ENCODE results near the gene ZDHHC8. TPM values are rescaled to one million over a fixed set of nuclear protein-coding genes. Genes with fewer than 3 reads are reported as not detected.

ZDHHC8 gene
- total RNA-seq, 1 donor from 2014 or later, result 39.2 TPM

DNA sequence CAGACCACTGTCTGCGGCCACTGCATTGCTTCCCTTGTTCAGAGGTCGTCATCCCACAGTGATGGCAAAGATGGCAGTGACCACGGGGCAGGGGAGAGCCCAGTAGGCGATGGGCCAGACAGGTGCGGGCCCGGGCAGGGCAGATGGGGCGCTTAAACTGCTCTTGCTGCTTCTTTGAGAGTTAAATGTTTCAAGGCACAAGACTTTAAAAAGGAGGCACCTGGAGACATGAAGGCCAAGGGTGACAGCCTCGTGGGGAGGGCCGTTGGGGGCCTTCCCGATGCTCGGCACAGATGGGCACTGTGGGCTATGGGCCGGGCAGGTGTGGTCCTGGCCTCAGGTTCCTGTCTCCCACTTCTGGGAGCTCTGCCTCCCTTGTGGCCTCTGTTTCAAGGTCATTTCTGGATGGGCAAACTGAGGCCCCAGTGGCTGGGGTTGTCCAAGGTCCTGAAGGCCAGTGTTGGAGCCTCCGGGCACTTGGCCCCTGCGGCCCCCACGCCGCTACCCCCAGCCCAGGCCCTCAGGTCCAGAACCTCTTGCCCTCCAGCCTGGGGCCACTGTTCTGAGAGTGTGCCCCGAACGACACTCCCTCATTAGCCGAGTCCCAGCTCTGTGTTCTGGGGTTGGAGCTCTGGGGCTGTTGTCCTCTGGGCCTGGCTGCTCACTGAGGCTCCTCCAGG lies 36.2 kb downstream of the ZDHHC8 start:
- intact Hi-C loops (cut with DNase I), result no loop called here
- DNase-seq (no peak), ATAC-seq (ENCODE audit: poor library complexity) (no peak)

DNA sequence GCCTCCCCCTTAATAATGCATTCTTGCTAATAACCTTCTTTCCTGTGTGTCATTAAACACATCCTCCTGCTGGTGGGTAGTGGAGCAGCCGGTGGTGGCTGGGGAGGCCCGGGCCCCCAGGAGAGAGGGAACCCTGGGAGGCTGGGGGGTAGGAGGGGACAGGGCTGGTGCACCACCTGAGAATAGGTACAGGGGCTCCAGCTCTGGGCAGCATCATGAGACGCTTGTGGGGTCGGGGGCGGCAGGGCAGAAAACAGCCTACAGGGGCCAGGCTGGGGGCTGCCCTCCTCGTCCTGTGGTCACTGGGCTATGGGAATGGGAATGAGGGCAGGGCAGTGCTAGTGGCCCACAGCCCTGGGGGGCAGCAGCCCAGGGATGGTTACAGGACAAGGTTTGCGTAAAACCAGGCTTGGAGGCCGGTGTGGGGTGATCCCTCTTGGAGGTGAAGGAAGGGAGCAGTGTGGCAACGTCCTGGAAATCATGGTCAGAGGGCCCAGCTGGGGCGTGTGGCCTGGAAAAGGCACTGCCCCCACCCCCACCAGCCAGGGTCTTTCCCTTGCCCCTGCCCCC lies 37.7 kb downstream of the ZDHHC8 start:
- no peak for DNase-seq
- no peak for ATAC-seq (ENCODE audit: poor library complexity)
- intact Hi-C loops (cut with DNase I), result no loop called here

DNA sequence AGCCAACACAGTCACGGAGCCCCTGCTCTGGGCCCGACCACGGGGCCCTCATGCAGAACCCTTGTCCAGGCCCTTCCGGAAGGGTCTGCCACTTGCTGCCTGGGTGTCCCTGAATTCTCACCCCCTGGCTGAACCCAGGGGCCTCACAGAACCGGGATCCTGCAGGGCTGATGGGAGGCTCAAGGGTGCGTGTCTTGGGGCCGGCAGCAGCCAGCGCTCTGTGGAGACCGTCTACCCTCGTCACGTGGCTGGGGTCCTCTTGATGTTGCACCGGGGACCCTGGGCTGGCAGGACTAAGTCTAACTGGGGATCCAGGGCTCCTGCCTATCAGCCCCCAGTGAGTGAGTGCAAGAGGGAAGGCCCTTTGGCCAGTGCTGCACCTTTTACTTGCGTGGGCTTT lies 38.6 kb downstream of the ZDHHC8 start:
- no peak for DNase-seq
- ATAC-seq (ENCODE audit: poor library complexity), result no peak
- intact Hi-C loops (cut with DNase I), result no loop called here

DNA sequence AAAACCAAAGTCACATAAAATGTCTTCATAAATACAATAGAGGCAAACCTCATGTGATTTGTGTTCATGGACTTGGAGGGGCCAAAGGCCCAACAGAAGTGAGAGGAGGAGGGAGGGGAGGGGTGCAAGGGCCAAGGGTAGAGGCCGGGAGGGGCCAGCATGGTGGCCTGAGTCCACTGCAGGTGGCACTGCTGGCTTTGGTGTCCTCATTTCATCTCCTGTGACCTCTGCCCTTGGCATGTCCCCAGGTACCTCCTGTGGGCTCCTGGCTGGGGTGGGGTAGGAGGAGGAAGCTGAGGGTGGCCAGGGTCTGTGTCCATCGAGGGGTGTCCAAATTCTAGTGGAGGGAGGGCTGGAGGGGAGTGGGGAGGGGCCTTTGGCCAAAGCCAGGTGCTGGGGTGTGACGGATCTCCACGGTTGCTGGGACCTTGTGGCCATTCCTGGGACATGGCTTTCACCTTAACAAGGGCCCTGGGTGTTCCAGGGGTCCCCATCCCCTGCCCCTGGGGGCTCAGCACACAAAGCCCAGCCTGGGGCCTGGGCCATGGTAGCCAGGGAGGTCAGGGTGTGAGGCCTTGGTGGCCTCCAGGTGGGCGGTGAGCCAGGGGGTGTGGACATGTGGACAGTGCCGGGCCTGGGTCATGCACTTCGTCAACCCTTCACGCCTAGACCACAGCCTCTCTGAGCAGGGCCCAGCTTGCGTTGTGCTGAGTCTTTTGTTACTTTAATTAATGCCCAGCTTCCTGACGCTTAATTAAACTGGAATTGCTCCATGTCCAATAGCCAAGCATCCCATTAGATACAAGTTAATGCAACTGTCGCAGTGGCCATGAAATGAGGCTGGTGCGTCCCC lies 39.9 kb downstream of the ZDHHC8 start:
- DNase-seq (no peak), ATAC-seq (ENCODE audit: poor library complexity) (no peak)
- intact Hi-C loops (cut with DNase I), result no loop called here

DNA sequence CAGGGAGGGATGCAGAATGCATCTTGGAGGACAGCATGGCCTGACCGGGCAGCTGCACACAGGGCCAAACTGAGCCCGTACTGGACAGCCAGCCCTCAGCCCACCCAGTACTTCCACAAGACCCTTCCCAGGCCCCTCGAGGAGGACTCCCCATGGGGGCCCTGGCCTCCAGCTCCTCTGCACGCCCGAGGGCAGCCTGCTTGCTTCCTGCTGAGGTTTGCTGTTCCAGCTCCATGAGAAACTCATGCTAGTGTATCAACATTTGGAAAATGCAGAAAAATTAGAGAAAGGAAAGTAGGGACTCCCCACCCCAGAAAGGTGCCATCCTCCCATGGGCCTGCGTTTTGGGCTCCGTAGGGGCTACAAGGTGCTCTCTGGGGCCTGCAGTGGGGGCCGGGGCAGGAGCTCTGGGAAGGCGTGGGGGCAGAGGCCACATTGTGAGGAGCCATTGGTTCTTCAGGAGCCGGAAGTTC lies 40.6 kb downstream of the ZDHHC8 start:
- DNase-seq (no peak), ATAC-seq (ENCODE audit: poor library complexity) (no peak)
- intact Hi-C loops (cut with DNase I), result no loop called here

DNA sequence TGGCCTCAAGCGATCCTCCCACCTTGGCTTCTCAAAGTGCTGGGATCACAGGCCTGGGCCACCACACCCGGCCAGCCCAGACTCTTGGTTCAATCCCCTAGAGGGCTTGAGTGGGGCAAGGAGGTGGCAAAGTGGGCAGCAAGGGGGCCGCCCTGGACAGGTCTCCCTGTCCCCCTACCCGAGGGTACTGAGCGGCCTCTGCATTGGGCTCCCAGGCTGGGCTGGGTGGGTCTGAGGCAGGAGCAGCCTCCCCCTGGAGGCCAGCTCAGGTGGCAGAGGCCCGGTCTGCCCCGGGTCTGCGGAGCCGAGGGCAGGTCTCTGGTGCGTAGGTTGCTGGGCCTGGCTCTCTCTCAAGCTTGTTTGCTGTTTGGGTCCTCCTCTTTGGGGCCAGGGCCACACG lies 41.6 kb downstream of the ZDHHC8 start:
- DNase-seq, result no peak
- intact Hi-C loops (cut with DNase I), result no loop called here
- ATAC-seq (ENCODE audit: poor library complexity), result no peak

DNA sequence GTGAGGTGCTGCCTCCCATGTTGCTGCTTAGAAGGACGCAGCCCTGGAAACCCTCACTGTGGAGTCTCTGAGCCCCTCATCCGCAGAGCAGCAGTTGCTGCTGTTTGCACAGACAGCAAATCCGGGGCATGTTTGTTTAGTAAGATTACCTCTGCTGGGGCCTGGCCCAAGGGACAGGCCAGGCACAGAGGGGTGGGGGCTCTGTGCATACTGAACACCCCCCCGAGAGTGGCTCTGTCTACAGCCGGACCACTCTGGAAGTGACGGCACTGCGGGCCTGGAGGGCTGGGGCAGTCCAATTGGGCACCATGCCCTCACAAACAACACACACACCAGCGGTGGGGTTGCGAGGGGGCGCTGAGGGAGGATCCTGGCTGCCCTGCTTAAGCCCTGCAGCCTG lies 42.2 kb downstream of the ZDHHC8 start:
- DNase-seq (no peak), ATAC-seq (ENCODE audit: poor library complexity) (no peak)
- intact Hi-C loops (cut with DNase I), result no loop called here

DNA sequence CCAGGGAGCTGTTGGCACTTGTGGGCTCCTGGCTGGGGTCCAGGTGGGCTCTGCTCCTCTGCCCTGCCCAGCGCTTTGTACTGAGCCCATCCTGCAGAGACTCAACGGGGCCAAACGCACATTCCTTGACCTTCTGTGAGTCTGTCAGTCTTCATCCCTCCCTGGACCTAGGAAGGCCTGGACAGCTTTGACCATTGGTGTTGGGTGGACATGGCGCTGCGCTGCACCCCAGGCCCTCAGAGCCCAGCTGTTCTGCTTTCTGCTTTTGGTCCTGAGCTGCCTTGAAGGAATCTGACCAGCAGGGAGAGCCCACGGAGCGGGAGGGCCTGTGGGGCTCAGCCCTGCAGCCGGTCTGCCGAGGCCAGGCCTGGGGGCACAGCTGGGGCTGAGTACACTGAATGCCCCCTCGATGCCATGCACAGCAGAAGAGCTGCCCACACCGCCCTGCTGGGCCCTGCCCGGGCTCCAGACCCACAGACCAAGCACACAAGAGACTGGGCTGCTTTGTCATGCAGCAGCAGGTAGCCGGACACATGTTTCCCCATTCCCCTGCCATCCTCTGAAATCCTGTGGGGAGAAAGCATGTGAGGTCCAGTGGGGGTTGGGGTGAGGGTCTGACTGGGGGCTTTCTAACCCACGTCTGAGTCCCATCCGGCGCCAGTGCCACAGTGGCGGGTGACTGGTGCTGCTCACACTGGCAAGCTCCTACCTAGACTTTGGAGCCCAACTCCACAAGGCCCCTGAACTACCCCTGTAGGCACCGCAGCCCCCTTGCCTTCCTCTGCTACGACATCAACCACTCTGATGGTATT lies 43.4 kb downstream of the ZDHHC8 start:
- ATAC-seq (ENCODE audit: poor library complexity), result peak; percentile 26
- no peak for DNase-seq
- intact Hi-C loops (cut with DNase I), result no loop called here

DNA sequence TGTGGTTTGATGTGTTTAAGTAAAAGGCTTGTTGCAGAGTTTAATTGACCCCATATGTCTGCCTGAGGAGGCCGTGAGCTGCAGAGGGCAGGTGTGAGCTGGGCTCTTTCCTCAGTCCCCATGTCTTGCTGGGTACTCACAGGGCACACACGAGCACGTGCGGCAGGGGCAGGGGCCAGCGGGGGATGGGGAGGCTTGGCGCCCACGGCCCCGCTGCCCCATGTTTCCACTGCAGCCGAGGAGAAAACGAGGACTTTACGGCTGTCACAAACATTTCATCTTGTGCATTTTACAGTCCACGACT lies 43.9 kb downstream of the ZDHHC8 start:
- no peak for ATAC-seq (ENCODE audit: poor library complexity)
- intact Hi-C loops (cut with DNase I), result no loop called here
- DNase-seq, result no peak

DNA sequence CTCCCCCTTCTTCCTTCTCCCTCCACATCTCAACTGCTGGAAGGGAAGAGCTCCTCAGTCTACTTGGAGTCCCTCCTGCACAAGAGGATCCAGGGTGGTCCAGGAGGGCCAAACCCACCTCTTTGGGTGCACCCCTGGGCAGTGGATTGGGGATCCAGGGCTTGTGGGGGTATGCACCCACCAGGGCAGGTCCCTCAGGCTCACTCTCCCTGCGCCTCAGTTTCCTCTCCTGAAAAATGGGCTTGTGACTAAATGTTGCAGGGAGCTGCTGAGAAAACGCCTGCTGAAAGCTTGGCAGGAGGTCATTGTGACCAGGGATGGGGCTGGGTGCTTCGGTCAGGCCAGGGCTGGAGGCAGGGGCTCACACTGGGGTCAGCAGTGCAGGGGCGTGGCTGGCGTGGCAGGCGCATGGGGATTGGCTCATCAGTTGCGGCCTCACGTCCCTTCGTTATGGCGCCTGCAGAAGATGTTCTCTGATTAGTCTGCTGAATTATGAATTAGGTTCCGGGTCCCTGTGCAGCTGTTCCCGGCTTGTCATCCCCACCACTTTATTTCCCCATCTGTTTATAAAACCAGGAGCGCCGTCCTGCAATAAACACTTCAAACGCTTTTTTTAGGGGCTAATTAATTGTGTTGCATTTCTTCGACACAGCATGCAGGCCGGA lies 44.9 kb downstream of the ZDHHC8 start:
- ATAC-seq (ENCODE audit: poor library complexity) (no peak), DNase-seq (no peak)
- intact Hi-C loops (cut with DNase I), result no loop called here

DNA sequence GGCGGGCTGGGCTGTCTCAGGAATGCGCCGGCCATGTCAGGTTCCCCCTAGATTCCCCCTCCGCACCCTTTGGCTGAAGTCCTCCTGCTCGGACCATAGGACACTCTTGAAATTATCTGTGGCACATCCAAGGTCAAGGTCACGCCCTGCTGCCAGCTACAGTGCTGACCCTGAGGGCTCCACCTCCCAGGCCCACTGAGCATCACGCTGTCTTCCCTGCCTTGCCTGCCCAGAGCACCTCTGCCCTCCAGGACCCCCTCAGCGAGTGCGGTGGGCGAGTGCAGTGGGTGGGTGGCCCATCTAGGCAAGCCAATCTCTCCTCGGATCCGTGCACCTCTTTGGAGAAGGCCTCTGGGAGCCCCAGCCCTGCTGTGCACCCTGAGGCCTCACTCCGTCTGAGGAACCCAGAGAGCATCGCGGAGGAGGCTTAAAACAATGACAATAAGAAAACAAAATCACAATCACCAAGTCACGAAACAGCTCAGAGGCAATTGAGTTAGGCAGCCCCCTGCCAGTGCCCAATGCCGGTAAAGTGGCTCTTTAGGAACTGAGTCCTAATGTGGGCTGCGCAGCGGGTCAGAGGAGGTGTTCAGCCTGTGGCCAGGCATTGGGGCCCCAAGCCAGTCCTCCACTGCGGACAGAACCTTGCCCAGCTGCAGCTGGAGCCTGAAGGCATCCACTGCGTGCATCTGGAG lies 45.8 kb downstream of the ZDHHC8 start:
- intact Hi-C loops (cut with DNase I), result no loop called here
- ATAC-seq (ENCODE audit: poor library complexity), result no peak
- no peak for DNase-seq

DNA sequence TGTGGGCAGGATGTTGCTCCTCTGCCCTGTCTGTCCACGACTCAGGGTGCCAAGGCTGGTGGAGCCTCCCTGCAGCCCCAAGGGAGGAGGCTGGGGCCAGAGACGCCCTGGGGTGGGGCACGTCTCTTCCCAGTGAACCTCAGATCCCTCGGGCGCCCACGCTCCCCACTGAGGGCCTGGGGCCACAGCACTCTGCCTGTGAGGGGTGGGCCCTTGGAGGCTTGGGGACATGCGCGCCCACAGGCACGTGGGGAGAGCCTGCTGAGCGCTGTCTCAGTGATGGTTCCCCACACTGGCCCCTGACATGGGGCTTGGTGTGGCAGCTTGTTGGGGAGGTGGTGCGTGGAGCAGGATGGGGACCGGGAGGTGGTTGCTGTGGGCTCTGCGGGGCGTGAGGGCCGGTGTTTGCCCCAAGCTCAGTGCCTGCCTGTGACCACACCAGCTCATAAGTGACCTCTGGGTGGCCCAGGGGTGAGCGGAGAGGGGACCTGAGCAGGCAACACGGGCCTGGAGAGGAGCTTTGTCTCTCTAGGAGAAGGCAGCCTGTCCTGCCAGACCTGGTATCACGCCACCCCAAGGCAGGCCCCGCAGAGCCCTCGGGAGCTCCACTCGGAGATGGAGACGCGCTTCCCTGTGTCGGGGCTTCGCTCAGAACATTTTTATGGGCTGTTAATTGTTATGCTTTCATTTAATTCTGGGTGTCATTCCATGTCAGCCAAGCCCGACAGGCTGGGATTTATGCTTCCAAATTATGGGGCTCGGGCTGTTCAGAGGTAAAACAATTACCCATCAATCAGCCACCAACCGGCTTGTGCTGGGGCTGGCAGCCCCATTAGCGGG lies 46.7 kb downstream of the ZDHHC8 start:
- intact Hi-C loops (cut with DNase I), result no loop called here
- DNase-seq (no peak), ATAC-seq (ENCODE audit: poor library complexity) (no peak)

DNA sequence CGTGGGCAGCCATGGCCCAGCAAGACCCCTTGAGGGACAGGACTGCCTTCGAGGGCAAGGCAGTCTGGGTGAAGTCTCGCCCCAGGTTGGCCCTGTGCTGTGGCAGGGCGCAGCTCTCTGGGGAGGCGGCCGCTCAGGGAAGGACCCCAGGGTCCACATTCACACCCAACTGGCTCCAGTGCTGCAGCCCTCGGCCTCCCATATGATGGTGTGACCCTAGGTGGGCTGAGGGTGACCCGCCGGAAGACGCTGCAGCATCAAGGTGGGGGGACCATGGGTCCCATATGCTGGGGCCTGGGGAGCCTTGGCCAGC lies 47.3 kb downstream of the ZDHHC8 start:
- no peak for DNase-seq
- intact Hi-C loops (cut with DNase I), result no loop called here

DNA sequence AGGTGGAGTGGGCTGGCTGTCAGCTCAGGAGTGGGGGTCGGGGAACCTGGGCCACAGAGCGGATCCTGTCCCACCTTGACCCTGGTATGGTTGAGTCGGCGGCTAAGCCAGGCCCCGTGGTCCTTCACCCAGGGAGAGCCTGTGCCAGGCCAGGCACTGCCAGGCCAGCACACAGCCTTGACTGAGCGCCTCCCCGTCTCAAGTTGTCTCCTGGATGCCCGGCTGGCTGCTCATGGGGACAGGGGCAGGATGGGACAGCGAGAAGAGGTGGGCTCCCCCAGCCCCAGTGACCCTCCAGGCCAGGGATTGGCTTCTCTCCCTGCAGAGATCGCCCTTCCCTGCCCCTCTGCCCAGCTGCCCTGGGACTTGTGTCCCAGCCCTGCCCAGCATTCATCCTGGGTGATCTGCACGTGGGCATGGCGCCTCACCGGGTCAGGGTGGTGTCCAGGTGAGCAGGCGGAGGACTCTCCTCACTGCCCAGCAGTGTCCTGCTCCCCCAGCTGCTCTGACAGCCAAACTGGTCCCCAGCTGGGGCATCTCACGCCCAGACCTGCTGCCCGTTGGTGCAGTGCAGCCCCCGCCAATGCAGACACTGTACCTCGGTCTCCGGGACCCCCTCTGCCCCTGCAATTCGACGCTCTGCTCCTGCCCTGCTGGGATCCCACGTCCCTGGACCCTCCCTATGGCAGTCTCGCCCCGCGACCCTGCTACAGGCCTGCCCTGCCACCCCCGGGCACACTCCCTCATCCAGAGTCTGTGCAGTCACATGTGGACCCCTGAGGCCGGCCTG lies 48.0 kb downstream of the ZDHHC8 start:
- intact Hi-C loops (cut with DNase I), result no loop called here
- DNase-seq (no peak), ATAC-seq (ENCODE audit: poor library complexity) (no peak)

More for the DNA sequence above, 47.3 kb downstream of the ZDHHC8 start:
- no peak for ATAC-seq (ENCODE audit: poor library complexity)

DNA sequence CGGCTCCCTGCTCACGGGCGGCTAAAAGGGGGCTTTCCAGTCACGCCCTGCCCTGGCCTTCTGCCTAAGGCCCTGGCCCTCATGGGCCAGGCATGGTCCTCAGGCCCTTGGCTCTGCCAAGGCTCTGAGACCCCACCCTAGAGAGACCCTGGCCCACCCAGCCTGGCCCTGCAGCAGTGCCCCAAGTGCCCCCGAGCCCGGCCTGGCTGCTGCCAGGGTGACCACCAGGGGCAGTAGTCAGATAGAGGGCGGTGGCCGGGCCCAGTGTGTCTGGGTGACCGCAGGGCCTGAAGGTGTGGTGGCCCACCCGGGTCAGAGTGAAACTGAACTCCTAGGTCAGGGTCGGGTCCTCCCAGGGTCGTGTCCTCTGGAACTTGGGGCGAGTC lies 48.6 kb downstream of the ZDHHC8 start:
- no peak for DNase-seq
- intact Hi-C loops (cut with DNase I), result no loop called here
- no peak for ATAC-seq (ENCODE audit: poor library complexity)

DNA sequence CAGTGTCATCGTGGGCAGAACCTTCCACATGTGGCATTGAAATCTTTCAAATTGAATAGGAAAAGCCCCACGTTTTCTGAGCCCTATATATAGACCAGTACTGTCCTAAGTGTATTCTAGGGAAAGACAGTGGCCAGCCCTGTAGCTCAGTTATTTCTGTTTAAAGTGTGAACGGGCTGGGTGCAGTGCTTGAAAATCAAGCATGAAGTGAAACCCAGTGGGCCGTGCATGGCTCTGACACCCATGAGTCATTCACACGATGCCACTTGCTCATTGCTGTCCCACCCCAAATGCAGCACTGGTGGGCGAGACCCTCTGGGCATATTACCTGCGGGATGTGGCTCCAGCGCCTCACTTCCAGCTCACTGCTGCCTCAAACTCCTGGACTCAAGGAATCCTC lies 49.0 kb downstream of the ZDHHC8 start:
- DNase-seq (no peak), ATAC-seq (ENCODE audit: poor library complexity) (no peak)
- intact Hi-C loops (cut with DNase I), result no loop called here

All from Right ventricle myocardium superior (tissue), 1 donor.